WTC11 (cell line): ENCODE data around the gene LPCAT4. TPM values are rescaled to one million over a fixed set of nuclear protein-coding genes. Genes with fewer than 3 reads are reported as not detected.

Source experiments
- ATAC-seq: fragments of 200-7000 bp; cut with Tn5 transposase; 2 replicates; pipeline ENCODE4 v1.10.0; 2021; ENCODE audit warnings: mild to moderate bottlenecking, moderate library complexity
- CTCF ChIA-PET: fragments of 300-600 bp; sonication (Branson Sonifier 250); formaldehyde crosslinking; loops from one replicate; lab custom pipeline; 2021; ENCODE audit warnings: antibody characterized with exemption; lab: Charles Lee
- POLR2A ChIA-PET: fragments of 350-600 bp; sonication (Branson Sonifier 250); formaldehyde crosslinking; loops from one replicate; lab custom pipeline; 2021; ENCODE audit warnings: antibody characterized with exemption; lab: Charles Lee
- DNase-seq: peaks from one replicate; pipeline ENCODE4 v3.0.0; 2021; ENCODE audit warnings: low spot score
- H3K27ac Mint-ChIP-seq: 2 replicates; pipeline ENCODE4 v1.8.0; 2021; ENCODE audit warnings: mixed read lengths
- H3K27me3 Mint-ChIP-seq: 2 replicates; pipeline ENCODE4 v1.8.0; 2021; ENCODE audit warnings: low read depth, mild to moderate bottlenecking, moderate library complexity, mixed read lengths
- H3K36me3 Mint-ChIP-seq: 2 replicates; pipeline ENCODE4 v1.8.0; 2021; ENCODE audit warnings: mixed read lengths
- H3K4me1 Mint-ChIP-seq: 2 replicates; pipeline ENCODE4 v1.8.0; 2022; ENCODE audit warnings: mixed read lengths
- H3K4me3 Mint-ChIP-seq: 2 replicates; pipeline ENCODE4 v1.8.0; 2021; ENCODE audit warnings: mild to moderate bottlenecking, moderate library complexity, mixed read lengths
- H3K9me3 Mint-ChIP-seq: 2 replicates; pipeline ENCODE4 v1.8.0; 2021; ENCODE audit warnings: mixed read lengths
- CBFB ChIP-seq: sonication (generic); formaldehyde crosslinking; IDR thresholded peaks from 2 replicates; pipeline ENCODE4 v1.8.1; 2022; ENCODE audit warnings: mild to moderate bottlenecking, low read depth, missing genetic modification reagents
- CREB1 ChIP-seq: sonication (generic); formaldehyde crosslinking; IDR thresholded peaks from 2 replicates; pipeline ENCODE4 v1.8.0; 2023; ENCODE audit warnings: mild to moderate bottlenecking, missing genetic modification reagents
- EMX1 ChIP-seq: fragments of 250-450 bp; sonication (Bioruptor Pico); IDR thresholded peaks from 2 replicates; pipeline ENCODE4 v1.8.0; 2021; ENCODE audit warnings: mild to moderate bottlenecking
- ERG ChIP-seq: fragments of 250-450 bp; sonication (Bioruptor Pico); IDR thresholded peaks from 2 replicates; pipeline ENCODE4 v1.8.0; 2021; ENCODE audit warnings: mild to moderate bottlenecking
- FOXK1 ChIP-seq: sonication (generic); formaldehyde crosslinking; IDR thresholded peaks from 2 replicates; pipeline ENCODE4 v1.8.0; 2022; ENCODE audit warnings: mild to moderate bottlenecking, moderate library complexity, missing genetic modification reagents
- GRHL2 ChIP-seq: fragments of 250-450 bp; sonication (Bioruptor Pico); IDR thresholded peaks from 2 replicates; pipeline ENCODE4 v1.8.0; 2022; ENCODE audit warnings: mild to moderate bottlenecking, moderate library complexity; ENCODE audit not compliant: insufficient replicate concordance, severe bottlenecking
- JUN ChIP-seq: sonication (generic); formaldehyde crosslinking; IDR thresholded peaks from 2 replicates; pipeline ENCODE4 v1.8.0; 2023; ENCODE audit warnings: mild to moderate bottlenecking, missing genetic modification reagents
- NFATC4 ChIP-seq: fragments of 250-450 bp; sonication (Bioruptor Pico); IDR thresholded peaks from 2 replicates; pipeline ENCODE4 v1.9.0; 2021; ENCODE audit warnings: mild to moderate bottlenecking
- NR2C2 ChIP-seq: sonication (generic); formaldehyde crosslinking; IDR thresholded peaks from 2 replicates; pipeline ENCODE4 v1.8.0; 2022; ENCODE audit warnings: mild to moderate bottlenecking, missing genetic modification reagents
- PRDM15 ChIP-seq: sonication (generic); formaldehyde crosslinking; IDR thresholded peaks from 2 replicates; pipeline ENCODE4 v1.8.0; 2022; ENCODE audit warnings: missing genetic modification reagents
- SP1 ChIP-seq: sonication (generic); formaldehyde crosslinking; conservative IDR thresholded peaks from 2 replicates; pipeline ENCODE4 v1.8.1; 2022; ENCODE audit warnings: missing genetic modification reagents
- TEAD1 ChIP-seq: sonication (generic); formaldehyde crosslinking; IDR thresholded peaks from 2 replicates; pipeline ENCODE4 v1.8.0; 2022; ENCODE audit warnings: mild to moderate bottlenecking, missing genetic modification reagents
- ZNF671 ChIP-seq: fragments of 250-450 bp; sonication (Bioruptor Pico); IDR thresholded peaks from 2 replicates; pipeline ENCODE4 v1.8.0; 2021; ENCODE audit warnings: mild to moderate bottlenecking
- total RNA-seq: library from RNA; stranded (reverse); gene quantifications from 3 replicates; pipeline ENCODE4 v1.2.3, GENCODE V29; 2021
- TF ChIP-seq, protein P1 (sequence below): sonication (generic); formaldehyde crosslinking; IDR thresholded peaks from 2 replicates; pipeline ENCODE4 v1.8.1; 2022; ENCODE audit warnings: missing genetic modification reagents, borderline replicate concordance
- TF ChIP-seq, protein P2 (sequence below): sonication (generic); formaldehyde crosslinking; IDR thresholded peaks from 2 replicates; pipeline ENCODE4 v1.8.0; 2023; ENCODE audit warnings: mild to moderate bottlenecking, missing genetic modification reagents
- TF ChIP-seq, protein P3 (sequence below): sonication (generic); formaldehyde crosslinking; IDR thresholded peaks from 2 replicates; pipeline ENCODE4 v1.8.1; 2022; ENCODE audit warnings: mild to moderate bottlenecking, missing genetic modification reagents, moderate library complexity, borderline replicate concordance
- TF ChIP-seq, protein P4 (sequence below): sonication (generic); formaldehyde crosslinking; IDR thresholded peaks from 2 replicates; pipeline ENCODE4 v1.8.0; 2022; ENCODE audit warnings: mild to moderate bottlenecking, missing genetic modification reagents
- TF ChIP-seq, protein P5 (sequence below): fragments of 250-450 bp; sonication (Bioruptor Pico); IDR thresholded peaks from 2 replicates; pipeline ENCODE4 v1.9.0; 2021; ENCODE audit warnings: moderate library complexity, mild to moderate bottlenecking, inconsistent platforms, borderline replicate concordance

Gene LPCAT4
- total RNA-seq, 1 experiment from 2014 or later: 97.2 TPM

DNA sequence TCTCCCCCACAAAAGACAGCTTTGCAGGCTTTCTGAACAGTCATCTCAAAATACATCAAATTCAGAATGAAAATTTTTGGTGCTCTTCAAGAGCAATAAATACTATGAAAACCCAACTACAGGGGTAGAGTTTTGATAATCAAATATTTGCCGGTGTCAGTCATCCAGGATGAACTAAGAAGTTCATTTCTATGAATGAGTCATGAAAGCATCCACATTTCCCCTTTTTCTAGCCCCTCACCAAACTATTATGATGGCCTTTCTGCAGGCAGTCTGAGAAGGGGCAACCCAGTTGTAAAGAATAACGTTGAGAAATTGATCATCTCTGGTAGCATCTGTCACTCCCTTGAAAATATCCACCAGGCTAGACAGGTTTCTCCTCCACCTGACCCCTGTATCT lies 3.1 kb upstream of the LPCAT4 start (continued):
- TF ChIP-seq ERG (CRISPR knock-in tag) (no peak), PRDM15 (no peak), JUN (CRISPR knock-in tag) (no peak)
- TF ChIP-seq, protein P1, sequence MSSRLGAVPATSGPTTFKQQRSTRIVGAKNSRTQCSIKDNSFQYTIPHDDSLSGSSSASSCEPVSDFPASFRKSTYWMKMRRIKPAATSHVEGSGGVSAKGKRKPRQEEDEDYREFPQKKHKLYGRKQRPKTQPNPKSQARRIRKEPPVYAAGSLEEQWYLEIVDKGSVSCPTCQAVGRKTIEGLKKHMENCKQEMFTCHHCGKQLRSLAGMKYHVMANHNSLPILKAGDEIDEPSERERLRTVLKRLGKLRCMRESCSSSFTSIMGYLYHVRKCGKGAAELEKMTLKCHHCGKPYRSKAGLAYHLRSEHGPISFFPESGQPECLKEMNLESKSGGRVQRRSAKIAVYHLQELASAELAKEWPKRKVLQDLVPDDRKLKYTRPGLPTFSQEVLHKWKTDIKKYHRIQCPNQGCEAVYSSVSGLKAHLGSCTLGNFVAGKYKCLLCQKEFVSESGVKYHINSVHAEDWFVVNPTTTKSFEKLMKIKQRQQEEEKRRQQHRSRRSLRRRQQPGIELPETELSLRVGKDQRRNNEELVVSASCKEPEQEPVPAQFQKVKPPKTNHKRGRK (CRISPR knock-in tag): no peak

DNA sequence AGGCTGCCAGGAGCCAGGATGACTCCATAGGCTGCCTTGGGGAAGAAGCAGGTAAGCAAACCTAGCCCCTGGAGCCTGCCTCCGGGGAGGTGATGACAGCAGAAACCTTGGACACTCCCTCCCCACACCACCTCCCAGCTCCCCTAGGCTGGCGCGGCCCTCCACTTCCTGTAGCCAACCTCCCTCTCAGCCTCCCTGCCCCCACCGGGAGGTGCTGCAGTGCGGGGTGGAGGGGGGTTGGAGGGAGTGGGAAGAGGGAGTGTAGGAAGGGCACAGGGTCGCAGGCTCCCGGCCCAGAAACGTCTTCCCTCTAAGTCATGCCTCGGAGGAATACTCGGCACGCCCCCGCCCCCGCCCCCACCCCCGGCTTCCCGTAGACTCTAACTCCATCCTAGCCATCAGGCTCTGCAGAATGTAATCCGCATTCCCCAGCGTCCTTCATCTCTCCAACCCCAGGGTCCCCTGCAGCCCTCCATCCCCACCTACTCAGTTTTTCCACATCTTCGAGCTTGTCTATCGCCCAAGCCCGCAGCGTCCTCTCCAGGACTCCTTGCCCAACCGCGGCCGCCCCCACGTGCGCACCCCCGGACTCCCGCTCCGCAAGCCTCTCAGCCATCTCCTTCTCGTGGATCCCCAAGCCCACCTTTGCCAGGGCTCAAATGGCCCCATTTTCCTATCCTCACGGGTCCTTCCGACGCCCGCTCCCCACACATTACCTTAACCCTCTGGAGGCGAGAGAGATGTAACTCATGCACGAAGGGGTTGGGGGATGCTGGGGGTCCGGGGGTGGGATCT lies 528 bp downstream of the LPCAT4 start:
- peak; percentile 67 for ATAC-seq
- Mint-ChIP-seq H3K27ac (peak overlapping the region; percentile 93), H3K27me3 (no peaks in the 10 kb centered on the region; the same call in 1 of the 2 replicates), H3K4me3 (peak overlapping the region; percentile 96), H3K4me1 (peaks cover 17% of the 10 kb centered on the region), H3K9me3 (peaks cover 2% of the 10 kb centered on the region), H3K36me3 (peaks cover 18% of the 10 kb centered on the region)
- POLR2A ChIA-PET: interaction anchor here (0.9 to 2.6 kb wide), 7 partner anchors 8 to 265 kb away, joined by 3 to 9 read pairs (median 3); partner anchors contain the start of genes EMC7, GOLGA8B, NOP10 and NUTM1
- peak; percentile 85 for DNase-seq
- CTCF ChIA-PET: interaction anchor here (0.6 to 2.9 kb wide), 15 partner anchors 8 to 257 kb away, joined by 3 to 27 read pairs (median 5); partner anchors contain the start of genes GOLGA8B, KATNBL1, NOP10 and NUTM1
- TF ChIP-seq, protein P2, sequence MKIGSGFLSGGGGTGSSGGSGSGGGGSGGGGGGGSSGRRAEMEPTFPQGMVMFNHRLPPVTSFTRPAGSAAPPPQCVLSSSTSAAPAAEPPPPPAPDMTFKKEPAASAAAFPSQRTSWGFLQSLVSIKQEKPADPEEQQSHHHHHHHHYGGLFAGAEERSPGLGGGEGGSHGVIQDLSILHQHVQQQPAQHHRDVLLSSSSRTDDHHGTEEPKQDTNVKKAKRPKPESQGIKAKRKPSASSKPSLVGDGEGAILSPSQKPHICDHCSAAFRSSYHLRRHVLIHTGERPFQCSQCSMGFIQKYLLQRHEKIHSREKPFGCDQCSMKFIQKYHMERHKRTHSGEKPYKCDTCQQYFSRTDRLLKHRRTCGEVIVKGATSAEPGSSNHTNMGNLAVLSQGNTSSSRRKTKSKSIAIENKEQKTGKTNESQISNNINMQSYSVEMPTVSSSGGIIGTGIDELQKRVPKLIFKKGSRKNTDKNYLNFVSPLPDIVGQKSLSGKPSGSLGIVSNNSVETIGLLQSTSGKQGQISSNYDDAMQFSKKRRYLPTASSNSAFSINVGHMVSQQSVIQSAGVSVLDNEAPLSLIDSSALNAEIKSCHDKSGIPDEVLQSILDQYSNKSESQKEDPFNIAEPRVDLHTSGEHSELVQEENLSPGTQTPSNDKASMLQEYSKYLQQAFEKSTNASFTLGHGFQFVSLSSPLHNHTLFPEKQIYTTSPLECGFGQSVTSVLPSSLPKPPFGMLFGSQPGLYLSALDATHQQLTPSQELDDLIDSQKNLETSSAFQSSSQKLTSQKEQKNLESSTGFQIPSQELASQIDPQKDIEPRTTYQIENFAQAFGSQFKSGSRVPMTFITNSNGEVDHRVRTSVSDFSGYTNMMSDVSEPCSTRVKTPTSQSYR (CRISPR knock-in tag): peak; percentile 93
- TF ChIP-seq EMX1 (CRISPR knock-in tag): no peak
- peak; percentile 73 for TF ChIP-seq SP1 (CRISPR knock-in tag)
- peak; percentile 76 for TF ChIP-seq PRDM15
- TF ChIP-seq NFATC4 (CRISPR knock-in tag): no peak
- TF ChIP-seq, protein P3, sequence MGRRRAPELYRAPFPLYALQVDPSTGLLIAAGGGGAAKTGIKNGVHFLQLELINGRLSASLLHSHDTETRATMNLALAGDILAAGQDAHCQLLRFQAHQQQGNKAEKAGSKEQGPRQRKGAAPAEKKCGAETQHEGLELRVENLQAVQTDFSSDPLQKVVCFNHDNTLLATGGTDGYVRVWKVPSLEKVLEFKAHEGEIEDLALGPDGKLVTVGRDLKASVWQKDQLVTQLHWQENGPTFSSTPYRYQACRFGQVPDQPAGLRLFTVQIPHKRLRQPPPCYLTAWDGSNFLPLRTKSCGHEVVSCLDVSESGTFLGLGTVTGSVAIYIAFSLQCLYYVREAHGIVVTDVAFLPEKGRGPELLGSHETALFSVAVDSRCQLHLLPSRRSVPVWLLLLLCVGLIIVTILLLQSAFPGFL (CRISPR knock-in tag): no peak
- no peak for TF ChIP-seq CREB1 (CRISPR knock-in tag)
- no peak for TF ChIP-seq JUN (CRISPR knock-in tag)
- peak; percentile 52; the same call in 1 of the 2 replicates for TF ChIP-seq TEAD1
- TF ChIP-seq FOXK1 (CRISPR knock-in tag): peak; percentile 76
- TF ChIP-seq, protein P4, sequence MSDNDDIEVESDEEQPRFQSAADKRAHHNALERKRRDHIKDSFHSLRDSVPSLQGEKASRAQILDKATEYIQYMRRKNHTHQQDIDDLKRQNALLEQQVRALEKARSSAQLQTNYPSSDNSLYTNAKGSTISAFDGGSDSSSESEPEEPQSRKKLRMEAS (CRISPR knock-in tag): no peak
- TF ChIP-seq CBFB (CRISPR knock-in tag): no peak
- TF ChIP-seq, protein P5, sequence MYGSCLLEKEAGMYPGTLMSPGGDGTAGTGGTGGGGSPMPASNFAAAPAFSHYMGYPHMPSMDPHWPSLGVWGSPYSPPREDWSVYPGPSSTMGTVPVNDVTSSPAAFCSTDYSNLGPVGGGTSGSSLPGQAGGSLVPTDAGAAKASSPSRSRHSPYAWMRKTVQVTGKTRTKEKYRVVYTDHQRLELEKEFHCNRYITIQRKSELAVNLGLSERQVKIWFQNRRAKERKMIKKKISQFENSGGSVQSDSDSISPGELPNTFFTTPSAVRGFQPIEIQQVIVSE (CRISPR knock-in tag): no peak
- TF ChIP-seq GRHL2 (CRISPR knock-in tag): no peak
- no peak for TF ChIP-seq NR2C2 (CRISPR knock-in tag)
- TF ChIP-seq ZNF671 (CRISPR knock-in tag): no peak
